HG02884 (cell line): ENCODE results near the gene C16orf87.
"Not testable (repeated sequence)": the region's sequence is repeated elsewhere in the genome, so short reads cannot be mapped to it uniquely, and the experiment has no call there.

Source experiments
- ATAC-seq: cut with Tn5 transposase; IDR thresholded peaks from one replicate; pipeline ENCODE4 v1.9.1; 2021; ENCODE audit warnings: mild to moderate bottlenecking, moderate library complexity; ENCODE audit not compliant: unreplicated experiment

Gene C16orf87

GRCh38 chr16:46801428-46802049 is 29.4 kb downstream of the C16orf87 start:
- ATAC-seq: no peak

GRCh38 chr16:46800494-46800893 is 30.5 kb downstream of the C16orf87 start:
- no peak for ATAC-seq

- ATAC-seq: no peak
Measured at GRCh38 chr16:46797501-46797900, 33.5 kb downstream of the C16orf87 start.

GRCh38 chr16:46796764-46797269 is 34.2 kb downstream of the C16orf87 start:
- no peak for ATAC-seq

- ATAC-seq: no peak
Measured at GRCh38 chr16:46793841-46794240, 37.1 kb downstream of the C16orf87 start.

GRCh38 chr16:46790599-46791270 is 40.2 kb downstream of the C16orf87 start:
- no peak for ATAC-seq

- peak; percentile 67 for ATAC-seq
Measured at GRCh38 chr16:46789499-46790414, 41.2 kb downstream of the C16orf87 start.

GRCh38 chr16:46788891-46789474 is 42.0 kb downstream of the C16orf87 start:
- no peak for ATAC-seq

- ATAC-seq: no peak
Measured at GRCh38 chr16:46787909-46788308, 43.1 kb downstream of the C16orf87 start.

- ATAC-seq: no peak
Measured at GRCh38 chr16:46785076-46785845, 45.7 kb downstream of the C16orf87 start.

GRCh38 chr16:46784569-46784968 is 46.4 kb downstream of the C16orf87 start:
- not testable (repeated sequence) for ATAC-seq

- no peak for ATAC-seq
Measured at GRCh38 chr16:46783800-46784199, 47.2 kb downstream of the C16orf87 start.

- ATAC-seq: no peak
Measured at GRCh38 chr16:46782320-46782719, 48.7 kb downstream of the C16orf87 start.

GRCh38 chr16:46777804-46778203 is 53.2 kb downstream of the C16orf87 start:
- no peak for ATAC-seq

GRCh38 chr16:46775214-46775613 is 55.8 kb downstream of the C16orf87 start:
- ATAC-seq: peak; percentile 22

GRCh38 chr16:46774743-46775177 is 56.2 kb downstream of the C16orf87 start:
- ATAC-seq: peak; percentile 82

GRCh38 chr16:46772463-46772862 is 58.5 kb downstream of the C16orf87 start:
- ATAC-seq: no peak

- no peak for ATAC-seq
Measured at GRCh38 chr16:46768809-46769208, 62.2 kb downstream of the C16orf87 start.

GRCh38 chr16:46765050-46765449 is 65.9 kb downstream of the C16orf87 start:
- no peak for ATAC-seq

GRCh38 chr16:46763147-46763546 is 67.8 kb downstream of the C16orf87 start:
- no peak for ATAC-seq
